ENCODE results near the gene IQCK. TPM values are rescaled to one million over a fixed set of nuclear protein-coding genes. Genes with fewer than 3 reads are reported as not detected.
"Not testable (repeated sequence)": the region's sequence is repeated elsewhere in the genome, so short reads cannot be mapped to it uniquely, and the experiment has no call there.

Gene IQCK, protein sequence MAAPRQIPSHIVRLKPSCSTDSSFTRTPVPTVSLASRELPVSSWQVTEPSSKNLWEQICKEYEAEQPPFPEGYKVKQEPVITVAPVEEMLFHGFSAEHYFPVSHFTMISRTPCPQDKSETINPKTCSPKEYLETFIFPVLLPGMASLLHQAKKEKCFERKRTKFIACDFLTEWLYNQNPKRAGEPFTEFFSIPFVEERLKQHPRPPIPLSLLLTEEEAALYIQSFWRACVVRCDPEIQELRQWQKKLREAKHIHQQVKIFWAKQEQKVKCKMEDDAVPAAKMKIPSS
- polyA plus RNA-seq (2012; ENCODE audit: insufficient read depth, insufficient read length, low read depth): 3.2 TPM

DNA sequence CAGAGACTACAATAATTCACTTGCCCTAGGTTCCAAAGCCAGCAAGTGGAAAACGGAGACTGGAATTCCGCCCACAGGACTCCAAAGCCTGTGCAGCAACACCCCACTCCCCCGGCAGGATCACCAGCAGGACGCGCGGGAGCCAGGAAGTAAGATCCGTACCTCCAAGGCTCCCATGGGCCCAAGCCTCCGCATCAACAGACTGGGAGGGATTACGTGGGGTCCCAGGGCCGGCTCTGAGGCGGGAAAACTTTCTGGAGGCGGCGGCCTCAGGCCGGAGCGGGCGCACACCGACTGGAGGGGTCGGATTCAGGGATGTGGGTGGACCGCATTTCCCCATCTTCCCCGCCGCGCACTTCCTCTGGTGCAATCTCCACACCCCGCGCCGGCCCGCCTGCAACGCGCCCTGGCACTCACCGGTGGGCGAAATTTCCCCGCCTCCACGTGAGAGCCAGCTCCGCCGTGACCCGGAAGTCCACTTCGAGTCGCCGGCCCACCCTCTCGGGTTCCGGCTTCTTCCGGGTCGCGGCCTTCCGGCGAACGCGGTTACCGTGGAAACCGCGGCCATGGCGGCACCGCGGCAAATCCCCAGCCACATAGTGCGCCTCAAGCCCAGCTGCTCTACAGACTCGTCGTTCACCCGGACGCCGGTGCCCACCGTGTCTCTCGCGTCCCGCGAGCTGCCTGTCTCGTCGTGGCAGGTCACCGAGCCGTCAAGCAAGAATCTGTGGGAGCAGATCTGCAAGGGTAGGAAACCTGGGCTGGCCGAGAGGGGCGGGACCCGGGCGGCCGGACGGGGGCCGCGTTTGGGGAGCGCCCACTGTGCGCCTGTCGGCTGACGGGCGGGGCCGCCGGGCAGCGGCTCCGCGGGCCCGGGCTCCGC lies at the start of gene IQCK, which contains the start of gene KNOP1:
IQCK (plus strand) TSS at position 531 of the 883 bp plus-strand sequence; CDS start at position 567, 36 bp downstream.
KNOP1 (minus strand) TSS at position 487 of the 883 bp plus-strand sequence. CDS start 3,192 bp downstream, outside the sequence.
- Histone ChIP-seq H3K4me1 (no peaks in the 10 kb centered on the region), H3K27me3 (no peaks in the 10 kb centered on the region), H3K36me3 (peaks cover 18% of the 10 kb centered on the region), H3K9me3 (no peaks in the 10 kb centered on the region), H3K4me3 (ENCODE audit: low read depth, low read length) (peak within 1 kb of the TSS; percentile 99)
- TF ChIP-seq, protein P1, sequence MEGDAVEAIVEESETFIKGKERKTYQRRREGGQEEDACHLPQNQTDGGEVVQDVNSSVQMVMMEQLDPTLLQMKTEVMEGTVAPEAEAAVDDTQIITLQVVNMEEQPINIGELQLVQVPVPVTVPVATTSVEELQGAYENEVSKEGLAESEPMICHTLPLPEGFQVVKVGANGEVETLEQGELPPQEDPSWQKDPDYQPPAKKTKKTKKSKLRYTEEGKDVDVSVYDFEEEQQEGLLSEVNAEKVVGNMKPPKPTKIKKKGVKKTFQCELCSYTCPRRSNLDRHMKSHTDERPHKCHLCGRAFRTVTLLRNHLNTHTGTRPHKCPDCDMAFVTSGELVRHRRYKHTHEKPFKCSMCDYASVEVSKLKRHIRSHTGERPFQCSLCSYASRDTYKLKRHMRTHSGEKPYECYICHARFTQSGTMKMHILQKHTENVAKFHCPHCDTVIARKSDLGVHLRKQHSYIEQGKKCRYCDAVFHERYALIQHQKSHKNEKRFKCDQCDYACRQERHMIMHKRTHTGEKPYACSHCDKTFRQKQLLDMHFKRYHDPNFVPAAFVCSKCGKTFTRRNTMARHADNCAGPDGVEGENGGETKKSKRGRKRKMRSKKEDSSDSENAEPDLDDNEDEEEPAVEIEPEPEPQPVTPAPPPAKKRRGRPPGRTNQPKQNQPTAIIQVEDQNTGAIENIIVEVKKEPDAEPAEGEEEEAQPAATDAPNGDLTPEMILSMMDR (IDR thresholded peaks at IDR 0.05; ENCODE audit: low read depth, low read length): no peak
- DNase-seq: peak; percentile 93

DNA sequence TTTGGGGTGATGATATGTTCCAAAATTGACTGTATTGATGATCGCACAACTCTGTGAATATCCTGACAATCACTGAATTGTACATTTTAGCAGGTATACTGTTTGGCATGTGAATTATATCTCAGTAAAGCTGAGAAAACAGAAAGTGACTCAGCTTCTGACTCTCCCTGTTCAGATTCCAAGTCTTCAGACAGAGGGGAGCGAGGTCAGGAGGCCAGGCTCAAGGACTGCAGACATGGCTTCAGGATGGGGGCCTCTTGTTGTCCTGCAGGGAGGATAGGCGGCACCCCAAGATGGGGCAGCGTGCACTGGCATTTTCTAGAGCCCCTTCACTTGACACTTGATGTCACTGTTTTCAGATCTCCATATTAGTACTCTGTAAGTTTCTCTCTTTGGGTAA lies 45.7 kb upstream of the IQCK start:
- DNase-seq: no peak
- Histone ChIP-seq H3K4me1 (no peaks in the 10 kb centered on the region), H3K27me3 (no peaks in the 10 kb centered on the region), H3K36me3 (no peaks in the 10 kb centered on the region), H3K9me3 (no peaks in the 10 kb centered on the region), H3K4me3 (ENCODE audit: low read depth, low read length) (no peak overlapping the region)
- TF ChIP-seq, protein P1 (IDR thresholded peaks at IDR 0.05; ENCODE audit: low read depth, low read length): no peak

DNA sequence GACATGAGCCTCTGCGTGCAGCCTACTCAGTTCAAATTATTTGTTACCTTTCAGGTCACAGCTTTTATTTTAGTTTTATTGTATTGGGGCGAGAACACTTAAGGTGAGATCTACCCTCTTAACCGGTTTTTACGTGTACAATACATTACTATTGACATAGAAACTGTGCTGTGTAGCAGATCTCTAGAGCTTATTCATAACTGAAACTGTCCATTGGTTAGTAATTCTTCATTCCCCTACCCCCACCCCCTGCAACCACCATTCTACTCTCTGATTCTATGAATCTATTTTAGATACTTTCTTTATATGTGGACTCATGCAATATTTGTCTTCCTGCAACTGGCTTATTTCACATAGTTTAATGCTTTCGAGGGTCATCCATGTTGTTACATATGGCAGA lies 43.6 kb upstream of the IQCK start:
- H3K9me3 ChIP-seq: no peaks in the 10 kb centered on the region

DNA sequence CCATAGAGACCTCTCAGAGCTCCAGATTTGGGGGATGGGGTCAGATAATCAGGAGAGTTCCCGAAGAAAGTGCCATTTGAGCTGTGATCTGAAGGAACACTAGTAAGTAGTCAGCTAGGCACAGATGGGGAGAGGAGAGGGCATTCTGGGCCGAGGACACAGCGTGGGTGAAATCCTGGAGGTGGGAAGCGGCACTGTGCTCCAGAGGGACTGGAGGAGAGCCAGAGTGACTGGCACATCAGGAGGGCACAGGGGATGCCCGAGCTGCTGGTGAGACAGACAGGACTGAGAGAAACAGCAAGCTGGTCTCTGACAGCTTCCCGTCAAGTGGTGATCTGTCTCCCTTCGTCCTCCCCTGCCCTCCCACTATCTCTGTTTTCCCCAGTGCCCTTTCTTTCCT lies 40.7 kb upstream of the IQCK start:
- DNase-seq: no peak
- Histone ChIP-seq H3K4me3 (ENCODE audit: low read depth, low read length) (no peak overlapping the region), H3K27me3 (no peaks in the 10 kb centered on the region), H3K4me1 (no peaks in the 10 kb centered on the region), H3K36me3 (no peaks in the 10 kb centered on the region), H3K9me3 (no peaks in the 10 kb centered on the region)
- TF ChIP-seq, protein P1 (IDR thresholded peaks at IDR 0.05; ENCODE audit: low read depth, low read length): no peak

More for the DNA sequence above, 43.6 kb upstream of the IQCK start:
- TF ChIP-seq, protein P1 (IDR thresholded peaks at IDR 0.05; ENCODE audit: low read depth, low read length): no peak
- Histone ChIP-seq H3K36me3 (no peaks in the 10 kb centered on the region), H3K4me3 (ENCODE audit: low read depth, low read length) (no peak overlapping the region), H3K27me3 (no peaks in the 10 kb centered on the region), H3K4me1 (no peaks in the 10 kb centered on the region)
- no peak for DNase-seq

DNA sequence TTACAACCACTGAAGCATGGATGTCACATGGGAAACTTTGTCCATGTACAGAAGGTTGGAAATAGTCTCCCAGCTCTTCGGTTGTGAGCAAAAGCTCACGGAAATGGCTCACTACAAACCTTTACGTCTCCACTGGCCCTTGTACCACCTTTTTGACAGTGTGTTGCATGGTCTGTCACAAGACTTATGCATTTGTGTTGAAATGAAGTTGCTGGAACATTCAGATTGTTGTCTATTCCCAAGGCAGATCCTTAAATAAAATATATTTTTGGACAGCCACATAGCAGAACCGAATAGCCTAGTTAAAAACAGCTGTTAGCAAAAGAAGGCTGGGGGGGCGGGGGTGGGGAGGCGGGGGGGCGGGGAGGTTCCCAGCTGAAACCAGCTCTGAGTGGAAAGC lies 39.3 kb upstream of the IQCK start:
- TF ChIP-seq, protein P1 (IDR thresholded peaks at IDR 0.05; ENCODE audit: low read depth, low read length): no peak
- Histone ChIP-seq H3K4me3 (ENCODE audit: low read depth, low read length) (no peak overlapping the region), H3K27me3 (no peaks in the 10 kb centered on the region), H3K4me1 (no peaks in the 10 kb centered on the region), H3K36me3 (peaks cover 7% of the 10 kb centered on the region), H3K9me3 (no peaks in the 10 kb centered on the region)
- DNase-seq: no peak

DNA sequence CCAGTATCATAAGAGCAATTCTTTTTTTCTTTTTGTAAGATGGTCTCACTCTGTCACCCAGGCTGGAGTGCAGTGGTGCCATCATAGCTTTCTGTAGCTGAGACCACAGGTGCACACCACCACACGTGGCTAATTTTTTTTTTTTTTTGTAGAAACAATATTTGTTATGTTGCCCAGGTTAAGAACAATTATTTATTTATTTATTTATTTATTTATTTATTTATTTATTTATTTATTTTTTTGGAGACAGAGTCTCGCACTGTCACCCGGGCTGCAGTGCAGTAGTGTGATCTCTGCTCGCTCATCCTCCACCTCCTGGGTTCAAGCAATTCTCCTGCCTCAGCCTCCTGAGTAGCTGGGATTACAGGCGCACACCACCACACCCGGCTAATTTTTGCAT lies 38.8 kb upstream of the IQCK start:
- H3K9me3 ChIP-seq; DNase-seq; H3K36me3 ChIP-seq; H3K4me1 ChIP-seq; H3K4me3 ChIP-seq (ENCODE audit: low read depth, low read length); H3K27me3 ChIP-seq: not testable (repeated sequence)

Measured in BE2C (cell line).